ENCODE measurements around the gene TMEM255B.

GRCh38 chr13:113786262-113786841 is 27.3 kb downstream of the TMEM255B start:
- TF ChIP-seq CTCF (IDR thresholded peaks at IDR 0.05) (no peak), EZH2 (IDR thresholded peaks at IDR 0.05) (no peak), EZH2phosphoT487 (IDR thresholded peaks at IDR 0.05) (no peak)

All from neural progenitor cell (in vitro differentiated cells).